HEK293 (cell line): Measurements from ENCODE around the gene MLH1.

Experiments used
- BCL11B ChIP-seq: fragments of 450-650 bp; formaldehyde crosslinking; IDR thresholded peaks from 2 replicates; pipeline ENCODE4 v1.5.1; 2016; ENCODE audit warnings: low read depth, missing biosample characterization, missing genetic modification characterization
- IKZF3 ChIP-seq: fragments of 450-650 bp; IDR thresholded peaks from 2 replicates; pipeline ENCODE4 v1.5.0; 2018; ENCODE audit warnings: missing biosample characterization, mild to moderate bottlenecking, missing genetic modification characterization, moderate library complexity
- MEIS1 ChIP-seq: sonication (generic); formaldehyde crosslinking; IDR thresholded peaks from 2 replicates; pipeline ENCODE4 v1.8.1; 2022; ENCODE audit warnings: missing genetic modification reagents, mild to moderate bottlenecking, borderline replicate concordance
- MYNN ChIP-seq: fragments of 450-650 bp; formaldehyde crosslinking; IDR thresholded peaks from 2 replicates; pipeline ENCODE4 v1.5.1; 2016; ENCODE audit warnings: missing biosample characterization, missing genetic modification characterization, borderline replicate concordance
- RBAK ChIP-seq: fragments of 450-650 bp; formaldehyde crosslinking; IDR thresholded peaks from 2 replicates; pipeline ENCODE4 v1.5.1; 2016; ENCODE audit warnings: missing biosample characterization, missing genetic modification characterization
- YY2 ChIP-seq: fragments of 450-650 bp; formaldehyde crosslinking; IDR thresholded peaks from 2 replicates; pipeline ENCODE4 v1.5.1; 2016; ENCODE audit warnings: missing biosample characterization, missing genetic modification characterization
- ZBTB48 ChIP-seq: fragments of 450-650 bp; formaldehyde crosslinking; IDR thresholded peaks from 2 replicates; pipeline ENCODE4 v1.5.1; 2016; ENCODE audit warnings: missing biosample characterization, missing genetic modification characterization
- ZBTB7A ChIP-seq: fragments of 450-650 bp; formaldehyde crosslinking; IDR thresholded peaks from 2 replicates; pipeline ENCODE4 v1.5.1; 2016; ENCODE audit warnings: low read depth, missing biosample characterization, missing genetic modification characterization
- ZNF10 ChIP-seq: fragments of 450-650 bp; formaldehyde crosslinking; IDR thresholded peaks from 2 replicates; pipeline ENCODE4 v1.5.1; 2017; ENCODE audit warnings: missing biosample characterization, missing genetic modification characterization
- ZNF132 ChIP-seq: fragments of 450-650 bp; formaldehyde crosslinking; IDR thresholded peaks from 2 replicates; pipeline ENCODE4 v1.5.1; 2017; ENCODE audit warnings: missing biosample characterization, missing genetic modification characterization, borderline replicate concordance
- ZNF138 ChIP-seq: fragments of 450-650 bp; formaldehyde crosslinking; IDR thresholded peaks from 2 replicates; pipeline ENCODE4 v1.5.1; 2016; ENCODE audit warnings: missing biosample characterization, missing genetic modification characterization, borderline replicate concordance
- ZNF175 ChIP-seq: fragments of 450-650 bp; formaldehyde crosslinking; IDR thresholded peaks from 2 replicates; pipeline ENCODE4 v1.5.1; 2016; ENCODE audit warnings: missing biosample characterization, missing genetic modification characterization
- ZNF248 ChIP-seq: fragments of 450-650 bp; formaldehyde crosslinking; IDR thresholded peaks from 2 replicates; pipeline ENCODE4 v1.5.1; 2017; ENCODE audit warnings: missing biosample characterization, missing genetic modification characterization
- ZNF416 ChIP-seq: fragments of 450-650 bp; formaldehyde crosslinking; IDR thresholded peaks from 2 replicates; pipeline ENCODE4 v1.5.1; 2016; ENCODE audit warnings: missing biosample characterization, missing genetic modification characterization
- ZNF544 ChIP-seq: fragments of 450-650 bp; formaldehyde crosslinking; IDR thresholded peaks from 2 replicates; pipeline ENCODE4 v1.5.0; 2017; ENCODE audit warnings: missing biosample characterization, missing genetic modification characterization
- ZNF658 ChIP-seq: fragments of 450-650 bp; formaldehyde crosslinking; IDR thresholded peaks from 2 replicates; pipeline ENCODE4; 2016; ENCODE audit warnings: missing biosample characterization, missing genetic modification characterization
- ZNF664 ChIP-seq: fragments of 450-650 bp; formaldehyde crosslinking; IDR thresholded peaks from 2 replicates; pipeline ENCODE4 v1.5.1; 2016; ENCODE audit warnings: missing biosample characterization, missing genetic modification characterization
- ZNF707 ChIP-seq: fragments of 450-650 bp; formaldehyde crosslinking; IDR thresholded peaks from 2 replicates; pipeline ENCODE4 v1.5.1; 2016; ENCODE audit warnings: missing biosample characterization, missing genetic modification characterization
- ZNF837 ChIP-seq: fragments of 450-650 bp; formaldehyde crosslinking; IDR thresholded peaks from 2 replicates; pipeline ENCODE4 v1.5.1; 2016; ENCODE audit warnings: missing biosample characterization, missing genetic modification characterization
- ZXDB ChIP-seq: fragments of 450-650 bp; formaldehyde crosslinking; IDR thresholded peaks from 2 replicates; pipeline ENCODE4 v1.5.1; 2016; ENCODE audit warnings: missing biosample characterization, missing genetic modification characterization
- TF ChIP-seq, protein P1 (sequence below): fragments of 450-650 bp; formaldehyde crosslinking; IDR thresholded peaks from 2 replicates; pipeline ENCODE4; 2016; ENCODE audit warnings: missing biosample characterization, missing genetic modification characterization
- TF ChIP-seq, protein P2 (sequence below): fragments of 450-650 bp; formaldehyde crosslinking; IDR thresholded peaks from 2 replicates; pipeline ENCODE4 v1.5.1; 2017; ENCODE audit warnings: missing biosample characterization, missing genetic modification characterization
- TF ChIP-seq, protein P3 (sequence below): fragments of 450-650 bp; formaldehyde crosslinking; IDR thresholded peaks from 2 replicates; pipeline ENCODE4 v1.5.1; 2016; ENCODE audit warnings: missing biosample characterization, missing genetic modification characterization
- TF ChIP-seq, protein P4 (sequence below): fragments of 450-650 bp; formaldehyde crosslinking; IDR thresholded peaks from 2 replicates; pipeline ENCODE4 v1.5.1; 2017; ENCODE audit warnings: missing biosample characterization, missing genetic modification characterization
- TF ChIP-seq, protein P5 (sequence below): fragments of 450-650 bp; formaldehyde crosslinking; IDR thresholded peaks from 2 replicates; pipeline ENCODE4 v1.5.1; 2016; ENCODE audit warnings: missing biosample characterization, missing genetic modification characterization
- TF ChIP-seq, protein P6 (sequence below): fragments of 450-650 bp; formaldehyde crosslinking; IDR thresholded peaks from 2 replicates; pipeline ENCODE4 v1.5.1; 2017; ENCODE audit warnings: missing biosample characterization, missing genetic modification characterization
- TF ChIP-seq, protein P7 (sequence below): fragments of 450-650 bp; formaldehyde crosslinking; IDR thresholded peaks from 2 replicates; pipeline ENCODE4 v1.5.1; 2016; ENCODE audit warnings: missing biosample characterization, missing genetic modification characterization
- TF ChIP-seq, protein P8 (sequence below): sonication (generic); formaldehyde crosslinking; IDR thresholded peaks from 2 replicates; pipeline ENCODE4 v1.8.1; 2022; ENCODE audit warnings: mild to moderate bottlenecking, moderate library complexity, missing genetic modification reagents

Gene MLH1

DNA sequence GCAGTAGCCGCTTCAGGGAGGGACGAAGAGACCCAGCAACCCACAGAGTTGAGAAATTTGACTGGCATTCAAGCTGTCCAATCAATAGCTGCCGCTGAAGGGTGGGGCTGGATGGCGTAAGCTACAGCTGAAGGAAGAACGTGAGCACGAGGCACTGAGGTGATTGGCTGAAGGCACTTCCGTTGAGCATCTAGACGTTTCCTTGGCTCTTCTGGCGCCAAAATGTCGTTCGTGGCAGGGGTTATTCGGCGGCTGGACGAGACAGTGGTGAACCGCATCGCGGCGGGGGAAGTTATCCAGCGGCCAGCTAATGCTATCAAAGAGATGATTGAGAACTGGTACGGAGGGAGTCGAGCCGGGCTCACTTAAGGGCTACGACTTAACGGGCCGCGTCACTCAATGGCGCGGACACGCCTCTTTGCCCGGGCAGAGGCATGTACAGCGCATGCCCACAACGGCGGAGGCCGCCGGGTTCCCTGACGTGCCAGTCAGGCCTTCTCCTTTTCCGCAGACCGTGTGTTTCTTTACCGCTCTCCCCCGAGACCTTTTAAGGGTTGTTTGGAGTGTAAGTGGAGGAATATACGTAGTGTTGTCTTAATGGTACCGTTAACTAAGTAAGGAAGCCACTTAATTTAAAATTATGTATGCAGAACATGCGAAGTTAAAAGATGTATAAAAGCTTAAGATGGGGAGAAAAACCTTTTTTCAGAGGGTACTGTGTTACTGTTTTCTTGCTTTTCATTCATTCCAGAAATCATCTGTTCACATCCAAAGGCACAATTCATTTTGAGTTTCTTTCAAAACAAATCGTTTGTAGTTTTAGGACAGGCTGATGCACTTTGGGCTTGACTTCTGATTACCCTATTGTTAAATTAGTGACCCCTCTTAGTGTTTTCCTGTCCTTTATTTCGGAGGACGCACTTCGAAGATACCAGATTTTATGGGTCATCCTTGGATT, at the start of gene MLH1 (continued):
- peak; percentile 92 for TF ChIP-seq YY2 (tag by site-specific recombination)
- TF ChIP-seq RBAK (tag by site-specific recombination): no peak
- no peak for TF ChIP-seq ZNF837 (tag by site-specific recombination)
- TF ChIP-seq ZNF658 (tag by site-specific recombination): no peak
- TF ChIP-seq, protein P1, sequence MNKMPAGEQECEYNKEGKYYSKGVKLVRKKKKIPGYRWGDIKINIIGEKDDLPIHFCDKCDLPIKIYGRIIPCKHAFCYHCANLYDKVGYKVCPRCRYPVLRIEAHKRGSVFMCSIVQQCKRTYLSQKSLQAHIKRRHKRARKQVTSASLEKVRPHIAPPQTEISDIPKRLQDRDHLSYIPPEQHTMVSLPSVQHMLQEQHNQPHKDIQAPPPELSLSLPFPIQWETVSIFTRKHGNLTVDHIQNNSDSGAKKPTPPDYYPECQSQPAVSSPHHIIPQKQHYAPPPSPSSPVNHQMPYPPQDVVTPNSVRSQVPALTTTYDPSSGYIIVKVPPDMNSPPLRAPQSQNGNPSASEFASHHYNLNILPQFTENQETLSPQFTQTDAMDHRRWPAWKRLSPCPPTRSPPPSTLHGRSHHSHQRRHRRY: no peak
- TF ChIP-seq, protein P2, sequence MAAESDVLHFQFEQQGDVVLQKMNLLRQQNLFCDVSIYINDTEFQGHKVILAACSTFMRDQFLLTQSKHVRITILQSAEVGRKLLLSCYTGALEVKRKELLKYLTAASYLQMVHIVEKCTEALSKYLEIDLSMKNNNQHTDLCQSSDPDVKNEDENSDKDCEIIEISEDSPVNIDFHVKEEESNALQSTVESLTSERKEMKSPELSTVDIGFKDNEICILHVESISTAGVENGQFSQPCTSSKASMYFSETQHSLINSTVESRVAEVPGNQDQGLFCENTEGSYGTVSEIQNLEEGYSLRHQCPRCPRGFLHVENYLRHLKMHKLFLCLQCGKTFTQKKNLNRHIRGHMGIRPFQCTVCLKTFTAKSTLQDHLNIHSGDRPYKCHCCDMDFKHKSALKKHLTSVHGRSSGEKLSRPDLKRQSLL (tag by site-specific recombination): peak; percentile 41; the same call in 1 of the 2 replicates
- TF ChIP-seq, protein P3, sequence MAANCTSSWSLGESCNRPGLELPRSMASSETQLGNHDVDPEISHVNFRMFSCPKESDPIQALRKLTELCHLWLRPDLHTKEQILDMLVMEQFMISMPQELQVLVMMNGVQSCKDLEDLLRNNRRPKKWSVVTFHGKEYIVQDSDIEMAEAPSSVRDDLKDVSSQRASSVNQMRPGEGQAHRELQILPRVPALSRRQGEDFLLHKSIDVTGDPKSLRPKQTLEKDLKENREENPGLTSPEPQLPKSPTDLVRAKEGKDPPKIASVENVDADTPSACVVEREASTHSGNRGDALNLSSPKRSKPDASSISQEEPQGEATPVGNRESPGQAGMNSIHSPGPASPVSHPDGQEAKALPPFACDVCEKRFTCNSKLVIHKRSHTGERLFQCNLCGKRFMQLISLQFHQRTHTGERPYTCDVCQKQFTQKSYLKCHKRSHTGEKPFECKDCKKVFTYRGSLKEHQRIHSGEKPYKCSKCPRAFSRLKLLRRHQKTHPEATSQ (tag by site-specific recombination): no peak
- TF ChIP-seq MEIS1 (CRISPR knock-in tag): no peak
- TF ChIP-seq ZXDB: peak; percentile 92
- TF ChIP-seq ZNF138 (tag by site-specific recombination): no peak
- no peak for TF ChIP-seq ZNF664 (tag by site-specific recombination)
- TF ChIP-seq, protein P4, sequence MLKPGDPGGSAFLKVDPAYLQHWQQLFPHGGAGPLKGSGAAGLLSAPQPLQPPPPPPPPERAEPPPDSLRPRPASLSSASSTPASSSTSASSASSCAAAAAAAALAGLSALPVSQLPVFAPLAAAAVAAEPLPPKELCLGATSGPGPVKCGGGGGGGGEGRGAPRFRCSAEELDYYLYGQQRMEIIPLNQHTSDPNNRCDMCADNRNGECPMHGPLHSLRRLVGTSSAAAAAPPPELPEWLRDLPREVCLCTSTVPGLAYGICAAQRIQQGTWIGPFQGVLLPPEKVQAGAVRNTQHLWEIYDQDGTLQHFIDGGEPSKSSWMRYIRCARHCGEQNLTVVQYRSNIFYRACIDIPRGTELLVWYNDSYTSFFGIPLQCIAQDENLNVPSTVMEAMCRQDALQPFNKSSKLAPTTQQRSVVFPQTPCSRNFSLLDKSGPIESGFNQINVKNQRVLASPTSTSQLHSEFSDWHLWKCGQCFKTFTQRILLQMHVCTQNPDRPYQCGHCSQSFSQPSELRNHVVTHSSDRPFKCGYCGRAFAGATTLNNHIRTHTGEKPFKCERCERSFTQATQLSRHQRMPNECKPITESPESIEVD (tag by site-specific recombination): no peak
- no peak for TF ChIP-seq ZNF175 (tag by site-specific recombination)
- TF ChIP-seq ZBTB48 (tag by site-specific recombination): peak; percentile 63; the same call in 1 of the 2 replicates
- TF ChIP-seq ZNF707 (tag by site-specific recombination): no peak
- TF ChIP-seq, protein P5, sequence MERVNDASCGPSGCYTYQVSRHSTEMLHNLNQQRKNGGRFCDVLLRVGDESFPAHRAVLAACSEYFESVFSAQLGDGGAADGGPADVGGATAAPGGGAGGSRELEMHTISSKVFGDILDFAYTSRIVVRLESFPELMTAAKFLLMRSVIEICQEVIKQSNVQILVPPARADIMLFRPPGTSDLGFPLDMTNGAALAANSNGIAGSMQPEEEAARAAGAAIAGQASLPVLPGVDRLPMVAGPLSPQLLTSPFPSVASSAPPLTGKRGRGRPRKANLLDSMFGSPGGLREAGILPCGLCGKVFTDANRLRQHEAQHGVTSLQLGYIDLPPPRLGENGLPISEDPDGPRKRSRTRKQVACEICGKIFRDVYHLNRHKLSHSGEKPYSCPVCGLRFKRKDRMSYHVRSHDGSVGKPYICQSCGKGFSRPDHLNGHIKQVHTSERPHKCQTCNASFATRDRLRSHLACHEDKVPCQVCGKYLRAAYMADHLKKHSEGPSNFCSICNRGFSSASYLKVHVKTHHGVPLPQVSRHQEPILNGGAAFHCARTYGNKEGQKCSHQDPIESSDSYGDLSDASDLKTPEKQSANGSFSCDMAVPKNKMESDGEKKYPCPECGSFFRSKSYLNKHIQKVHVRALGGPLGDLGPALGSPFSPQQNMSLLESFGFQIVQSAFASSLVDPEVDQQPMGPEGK: no peak
- TF ChIP-seq ZNF416 (tag by site-specific recombination): no peak
- TF ChIP-seq IKZF3 (tag by site-specific recombination): no peak
- TF ChIP-seq, protein P6, sequence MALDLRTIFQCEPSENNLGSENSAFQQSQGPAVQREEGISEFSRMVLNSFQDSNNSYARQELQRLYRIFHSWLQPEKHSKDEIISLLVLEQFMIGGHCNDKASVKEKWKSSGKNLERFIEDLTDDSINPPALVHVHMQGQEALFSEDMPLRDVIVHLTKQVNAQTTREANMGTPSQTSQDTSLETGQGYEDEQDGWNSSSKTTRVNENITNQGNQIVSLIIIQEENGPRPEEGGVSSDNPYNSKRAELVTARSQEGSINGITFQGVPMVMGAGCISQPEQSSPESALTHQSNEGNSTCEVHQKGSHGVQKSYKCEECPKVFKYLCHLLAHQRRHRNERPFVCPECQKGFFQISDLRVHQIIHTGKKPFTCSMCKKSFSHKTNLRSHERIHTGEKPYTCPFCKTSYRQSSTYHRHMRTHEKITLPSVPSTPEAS (tag by site-specific recombination): no peak
- TF ChIP-seq, protein P7, sequence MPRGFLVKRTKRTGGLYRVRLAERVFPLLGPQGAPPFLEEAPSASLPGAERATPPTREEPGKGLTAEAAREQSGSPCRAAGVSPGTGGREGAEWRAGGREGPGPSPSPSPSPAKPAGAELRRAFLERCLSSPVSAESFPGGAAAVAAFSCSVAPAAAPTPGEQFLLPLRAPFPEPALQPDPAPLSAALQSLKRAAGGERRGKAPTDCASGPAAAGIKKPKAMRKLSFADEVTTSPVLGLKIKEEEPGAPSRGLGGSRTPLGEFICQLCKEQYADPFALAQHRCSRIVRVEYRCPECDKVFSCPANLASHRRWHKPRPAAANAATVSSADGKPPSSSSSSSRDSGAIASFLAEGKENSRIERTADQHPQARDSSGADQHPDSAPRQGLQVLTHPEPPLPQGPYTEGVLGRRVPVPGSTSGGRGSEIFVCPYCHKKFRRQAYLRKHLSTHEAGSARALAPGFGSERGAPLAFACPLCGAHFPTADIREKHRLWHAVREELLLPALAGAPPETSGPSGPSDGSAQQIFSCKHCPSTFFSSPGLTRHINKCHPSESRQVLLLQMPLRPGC: peak; percentile 24; the same call in 1 of the 2 replicates
- TF ChIP-seq ZNF10 (tag by site-specific recombination): no peak
- no peak for TF ChIP-seq MYNN (tag by site-specific recombination)
- no peak for TF ChIP-seq BCL11B
- TF ChIP-seq ZNF248 (tag by site-specific recombination): no peak
- TF ChIP-seq ZNF132 (tag by site-specific recombination): no peak
- TF ChIP-seq ZBTB7A (tag by site-specific recombination): no peak
- no peak for TF ChIP-seq ZNF544 (tag by site-specific recombination)
- TF ChIP-seq, protein P8, sequence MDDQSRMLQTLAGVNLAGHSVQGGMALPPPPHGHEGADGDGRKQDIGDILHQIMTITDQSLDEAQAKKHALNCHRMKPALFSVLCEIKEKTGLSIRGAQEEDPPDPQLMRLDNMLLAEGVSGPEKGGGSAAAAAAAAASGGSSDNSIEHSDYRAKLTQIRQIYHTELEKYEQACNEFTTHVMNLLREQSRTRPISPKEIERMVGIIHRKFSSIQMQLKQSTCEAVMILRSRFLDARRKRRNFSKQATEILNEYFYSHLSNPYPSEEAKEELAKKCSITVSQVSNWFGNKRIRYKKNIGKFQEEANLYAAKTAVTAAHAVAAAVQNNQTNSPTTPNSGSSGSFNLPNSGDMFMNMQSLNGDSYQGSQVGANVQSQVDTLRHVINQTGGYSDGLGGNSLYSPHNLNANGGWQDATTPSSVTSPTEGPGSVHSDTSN (CRISPR knock-in tag): no peak; the same call in 1 of the 2 replicates
